Endodermal cell (in vitro differentiated cells): ENCODE measurements around the gene RALGAPA2. TPM values are rescaled to one million over a fixed set of nuclear protein-coding genes. Genes with fewer than 3 reads are reported as not detected.

ENCODE experiments used
- DNase-seq: peaks from one replicate; pipeline ENCODE4 v3.0.0-alpha.2; 2017
- H3K27ac ChIP-seq: 2 replicates; pipeline ENCODE4 v1.5.1; 2013; ENCODE audit warnings: mild to moderate bottlenecking, low read depth, low read length, moderate library complexity
- H3K27me3 ChIP-seq: 2 replicates; pipeline ENCODE4 v1.6.1; 2013; ENCODE audit warnings: mild to moderate bottlenecking, low read length, moderate library complexity; ENCODE audit not compliant: insufficient read depth, control insufficient read depth, poor library complexity, severe bottlenecking
- H3K36me3 ChIP-seq: 2 replicates; pipeline ENCODE4 v1.7.0; 2013; ENCODE audit warnings: mild to moderate bottlenecking, low read length, moderate library complexity; ENCODE audit not compliant: control insufficient read depth, insufficient read depth
- H3K4me1 ChIP-seq: one replicate; pipeline ENCODE4 v1.7.0; 2013; ENCODE audit warnings: low read length; ENCODE audit not compliant: control insufficient read depth, insufficient read depth
- H3K4me3 ChIP-seq: 2 replicates; pipeline ENCODE4 v1.5.1; 2013; ENCODE audit warnings: mild to moderate bottlenecking, low read length, moderate library complexity
- H3K9ac ChIP-seq: 2 replicates; pipeline ENCODE4 v1.6.1; 2013; ENCODE audit warnings: mild to moderate bottlenecking, low read length, moderate library complexity; ENCODE audit not compliant: poor library complexity, severe bottlenecking; ENCODE audit errors: extremely low read depth
- H3K9me3 ChIP-seq: 2 replicates; pipeline ENCODE4 v1.6.1; 2013; ENCODE audit warnings: mild to moderate bottlenecking, low read length, moderate library complexity; ENCODE audit not compliant: control insufficient read depth
- H3K27ac Mint-ChIP-seq: 2 replicates; pipeline ENCODE4 v1.8.0; 2020; ENCODE audit warnings: mixed read lengths
- H3K27me3 Mint-ChIP-seq: 2 replicates; pipeline ENCODE4 v1.8.0; 2021; ENCODE audit warnings: mild to moderate bottlenecking, mixed read lengths; ENCODE audit not compliant: insufficient read depth
- H3K36me3 Mint-ChIP-seq: 2 replicates; pipeline ENCODE4 v1.8.0; 2020; ENCODE audit warnings: low read depth, mixed read lengths
- H3K4me1 Mint-ChIP-seq: 2 replicates; pipeline ENCODE4 v1.8.0; 2020; ENCODE audit warnings: mixed read lengths
- H3K4me3 Mint-ChIP-seq: 2 replicates; pipeline ENCODE4 v1.8.0; 2020; ENCODE audit warnings: mild to moderate bottlenecking, moderate library complexity, mixed read lengths
- H3K9me3 Mint-ChIP-seq: 2 replicates; pipeline ENCODE4 v1.8.0; 2020; ENCODE audit warnings: mild to moderate bottlenecking, mixed read lengths
- CTCF ChIP-seq: fragments of 200-600 bp; sonication (generic); conservative IDR thresholded peaks from 2 replicates; pipeline ENCODE4 v1.5.0; 2021; ENCODE audit warnings: antibody characterized with exemption, mild to moderate bottlenecking
- WGBS, 2 experiments: methylation state at CpG; one replicate each; pipeline versions ENCODE4 v1.1.5 to v1.1.7; 2013; ENCODE audit warnings: missing lambda C conversion rate in 2 of 2, mixed read lengths in 1 of 2; ENCODE audit not compliant: insufficient coverage in 1 of 2, insufficient read length in 1 of 2; 5-methylcytosine and 5-hydroxymethylcytosine counted together
- total RNA-seq, 2 donors: library from RNA; stranded (reverse); fragmentation: NEBNext Ultra II Directional in 1 of 2; extraction: Animal tissue kit (Norgen Biotek cat#: 25700) in 1 of 2; gene quantifications; 2 replicates in 1 of 2; 3 replicates in 1 of 2; pipeline ENCODE4 v1.2.1, GENCODE V29; 2021

The RALGAPA2 gene
- total RNA-seq, 2 donors from 2014 or later: 19.5 to 24.6 TPM

GRCh38 chr20:20439602-20440190, 272.7 kb downstream of the RALGAPA2 start:
- Histone ChIP-seq H3K4me1 (no peaks in the 10 kb centered on the region), H3K27ac (no peak overlapping the region), H3K36me3 (no peaks in the 10 kb centered on the region), H3K27me3 (no peaks in the 10 kb centered on the region), H3K4me3 (no peak overlapping the region), H3K9ac (no peak overlapping the region), H3K9me3 (no peaks in the 10 kb centered on the region)
- Mint-ChIP-seq H3K9me3 (no peaks in the 10 kb centered on the region), H3K4me1 (peaks cover 11% of the 10 kb centered on the region), H3K4me3 (no peak overlapping the region), H3K36me3 (peaks cover 3% of the 10 kb centered on the region), H3K27me3 (no peaks in the 10 kb centered on the region), H3K27ac (no peak overlapping the region)
- WGBS, 2 experiments: 96% methylated on average over 3 of the region's 5 CpGs; no CpG with 5 or more reads in 1 of the 2 experiments
- no peak for TF ChIP-seq CTCF
- DNase-seq: no peak

GRCh38 chr20:20437314-20437713, 275.1 kb downstream of the RALGAPA2 start:
- no peak for DNase-seq
- no peaks in the 10 kb centered on the region for H3K27me3 ChIP-seq
- TF ChIP-seq CTCF: no peak
- H3K27ac ChIP-seq: no peak overlapping the region
- Mint-ChIP-seq H3K9me3 (no peaks in the 10 kb centered on the region), H3K4me1 (peaks cover 11% of the 10 kb centered on the region), H3K27me3 (no peaks in the 10 kb centered on the region), H3K27ac (no peak overlapping the region), H3K4me3 (no peak overlapping the region), H3K36me3 (peaks cover 3% of the 10 kb centered on the region)
- no peak overlapping the region for H3K4me3 ChIP-seq
- no peaks in the 10 kb centered on the region for H3K36me3 ChIP-seq
- H3K9me3 ChIP-seq: no peaks in the 10 kb centered on the region
- no peaks in the 10 kb centered on the region for H3K4me1 ChIP-seq
- H3K9ac ChIP-seq: no peak overlapping the region
- 92 to 94% methylated on average over 5 to 7 of the region's 7 CpGs for WGBS, 2 experiments

- Histone ChIP-seq H3K9me3 (no peaks in the 10 kb centered on the region), H3K9ac (no peak overlapping the region), H3K36me3 (no peaks in the 10 kb centered on the region), H3K4me3 (no peak overlapping the region), H3K27ac (no peak overlapping the region), H3K27me3 (no peaks in the 10 kb centered on the region), H3K4me1 (no peaks in the 10 kb centered on the region)
- TF ChIP-seq CTCF: no peak
- Mint-ChIP-seq H3K4me1 (peaks cover 11% of the 10 kb centered on the region), H3K27me3 (no peaks in the 10 kb centered on the region), H3K4me3 (no peak overlapping the region), H3K36me3 (peaks cover 3% of the 10 kb centered on the region), H3K9me3 (no peaks in the 10 kb centered on the region), H3K27ac (no peak overlapping the region)
- DNase-seq: no peak
- 97 to 99% methylated on average over 10 to 16 of the region's 16 CpGs for WGBS, 2 experiments
These were observed 275.8 kb downstream of the RALGAPA2 start for GRCh38 chr20:20436689-20437088.
